CD4-positive, alpha-beta T cell treated with Interleukin-2 at 100 ng/mL for 4 hours (primary cell): ENCODE measurements around the gene CEP95.
A peak's percentile ranks its signal among the peaks of the same experiment; 100 is the strongest.

Experiments
- DNase-seq: peaks from one replicate; pipeline ENCODE4 v3.0.0-alpha.2; 2020; ENCODE audit warnings: low spot score

Gene CEP95

GRCh38 chr17:64515829-64516228 lies 9.1 kb downstream of the CEP95 start:
- no peak for DNase-seq

DNA sequence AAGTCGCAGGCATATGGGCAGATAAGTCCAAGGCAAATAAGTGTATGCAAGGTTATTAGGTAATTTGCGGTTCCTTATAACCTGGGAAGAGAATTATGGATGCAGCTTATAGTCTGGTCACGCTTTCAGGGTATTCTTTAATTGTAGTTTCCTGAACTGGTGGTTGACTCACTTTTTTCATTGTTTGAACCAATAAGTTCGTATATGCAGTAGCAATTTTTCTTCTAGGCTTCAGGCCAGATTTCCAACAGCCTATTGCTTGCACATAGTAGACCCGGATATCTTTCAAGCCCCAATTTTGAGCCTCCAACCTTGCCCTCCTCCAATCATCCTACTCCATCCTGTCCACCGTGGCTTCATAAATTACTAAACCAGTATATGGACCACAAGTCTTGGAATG lies 12.8 kb downstream of the CEP95 start:
- DNase-seq, result no peak

DNA sequence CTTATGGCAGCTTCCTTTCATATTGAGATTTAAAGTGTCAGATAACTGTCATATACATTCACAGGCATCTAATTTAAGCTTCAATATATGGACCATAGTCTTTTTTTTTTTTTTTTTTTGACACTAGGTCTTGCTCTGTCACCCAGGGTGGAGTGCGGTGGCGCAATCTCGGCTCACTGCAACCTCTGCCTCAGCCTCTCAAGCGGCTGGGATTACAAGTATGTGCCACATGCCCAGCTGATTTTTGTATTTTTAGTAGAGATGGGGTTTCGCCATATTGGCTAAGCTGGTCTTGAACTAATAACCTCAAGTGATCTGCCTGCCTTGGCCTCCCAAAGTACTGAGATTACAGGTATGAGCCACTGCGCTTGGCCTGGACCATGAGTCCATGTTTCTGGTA lies 13.6 kb downstream of the CEP95 start:
- no peak for DNase-seq

- DNase-seq, result no peak
These were observed 21.1 kb downstream of the CEP95 start for GRCh38 chr17:64527914-64528313.

DNA sequence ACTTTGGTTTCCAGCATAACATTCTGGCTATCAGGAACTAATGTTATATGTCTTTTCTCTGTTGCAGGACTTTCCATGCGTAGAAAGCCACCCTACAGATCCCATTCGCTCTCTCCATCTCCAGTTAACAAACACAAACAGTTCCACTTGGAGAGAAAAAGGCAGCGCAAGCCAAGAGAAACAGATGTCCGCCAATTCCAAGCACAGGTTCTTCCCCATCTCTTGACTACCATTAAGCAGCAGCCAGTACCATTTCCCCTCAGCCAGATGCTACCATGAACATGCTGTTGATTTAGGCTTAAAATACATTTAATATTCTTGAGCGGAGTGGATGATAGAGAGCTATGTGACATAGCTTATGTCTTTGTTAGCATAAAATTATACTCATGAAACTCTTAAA lies 22.4 kb downstream of the CEP95 start:
- DNase-seq, result no peak

- no peak for DNase-seq
These were observed 25.2 kb downstream of the CEP95 start for GRCh38 chr17:64531955-64532371.

DNA sequence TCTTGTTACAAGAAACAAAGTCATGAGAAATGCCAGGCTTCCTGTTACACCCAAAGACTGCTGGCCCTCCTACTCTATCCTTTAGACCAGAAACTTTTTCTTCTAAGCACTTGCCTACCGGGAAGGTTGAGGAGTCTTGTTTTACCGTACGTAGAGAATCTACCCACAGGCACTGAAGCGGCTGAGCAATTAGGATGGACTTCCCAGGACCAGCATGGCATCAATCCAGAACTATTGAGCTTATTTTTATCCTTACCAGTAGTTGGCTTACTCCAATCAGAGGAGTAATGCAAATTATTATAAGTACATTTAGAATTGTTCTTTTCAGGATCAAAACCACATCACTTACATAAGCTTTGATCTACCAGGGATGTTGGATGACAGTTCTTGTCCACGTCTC lies 25.6 kb downstream of the CEP95 start:
- DNase-seq, result no peak

GRCh38 chr17:64533784-64534183 lies 27.0 kb downstream of the CEP95 start:
- no peak for DNase-seq

DNA sequence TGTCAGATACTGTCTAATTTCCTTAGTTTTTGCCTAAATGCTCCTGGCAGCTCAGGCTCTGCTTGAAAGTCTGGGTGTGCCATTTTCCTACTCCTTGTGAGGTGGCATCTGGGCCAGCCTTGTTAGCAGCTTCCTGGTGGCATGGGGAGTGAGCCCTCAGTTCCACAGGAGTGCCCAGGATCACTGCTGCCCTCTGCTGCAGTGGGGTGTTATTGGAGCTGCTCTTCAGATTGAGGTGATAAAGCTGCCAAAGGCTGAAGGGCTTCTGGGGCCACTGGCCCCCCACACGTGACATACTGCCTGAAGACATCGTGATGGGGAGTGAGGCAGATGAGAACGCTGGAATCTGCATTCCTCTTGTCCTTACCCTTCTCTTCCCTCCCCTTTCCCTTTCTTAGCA lies 27.4 kb downstream of the CEP95 start:
- no peak for DNase-seq

GRCh38 chr17:64535357-64535756 lies 28.6 kb downstream of the CEP95 start:
- no peak for DNase-seq

- no peak for DNase-seq
These were observed 30.1 kb downstream of the CEP95 start for GRCh38 chr17:64536913-64537312.

DNA sequence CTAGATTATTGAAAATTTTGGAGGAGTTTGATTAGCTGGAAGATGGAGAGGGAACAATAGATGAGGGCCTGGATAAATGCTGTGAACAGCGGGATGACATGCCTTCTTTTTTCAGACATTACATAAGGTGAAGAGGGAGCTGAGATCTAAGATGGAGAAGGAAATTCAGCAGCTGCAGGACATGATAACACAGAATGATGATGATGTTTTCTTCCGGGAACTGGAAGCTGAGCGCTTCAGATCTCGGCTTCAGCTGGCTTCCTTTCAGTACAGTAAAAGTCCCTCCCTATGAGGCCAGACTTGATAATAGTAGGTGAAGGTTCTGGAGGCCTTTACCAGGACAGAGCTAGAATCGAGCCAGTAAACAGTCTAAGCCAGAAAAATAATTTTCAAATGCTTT lies 30.7 kb downstream of the CEP95 start:
- no peak for DNase-seq

DNA sequence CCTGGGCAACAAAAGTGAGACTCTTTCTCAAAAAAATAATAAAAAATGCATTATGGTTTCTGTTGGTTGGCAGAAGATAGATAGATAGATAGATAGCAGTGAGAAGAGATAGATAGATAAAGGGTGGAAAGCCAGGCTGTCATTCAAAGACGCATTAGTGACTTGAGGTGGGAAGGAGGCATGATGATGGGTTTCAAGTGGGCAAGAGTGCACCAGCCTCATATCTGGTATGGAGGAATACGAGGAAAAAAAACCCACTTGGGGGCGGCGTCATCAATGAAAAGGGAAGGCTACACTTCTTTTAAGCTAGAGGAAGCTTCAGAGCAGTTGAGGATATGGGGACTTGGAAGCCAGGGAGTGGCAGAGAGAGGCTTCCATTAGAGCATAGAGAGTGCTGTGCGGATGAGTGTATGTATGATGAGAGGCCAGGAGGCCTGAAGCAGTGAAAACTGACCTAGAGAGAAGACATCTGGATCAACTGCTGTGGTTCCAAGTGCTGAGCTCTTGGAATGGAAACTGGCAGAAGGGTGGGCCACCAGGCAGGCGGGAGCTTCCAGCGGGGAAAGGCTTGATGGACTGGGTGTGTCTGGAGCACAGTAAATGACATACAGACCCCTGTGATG lies 31.8 kb downstream of the CEP95 start:
- DNase-seq, result no peak

GRCh38 chr17:64540118-64540776 lies 33.5 kb downstream of the CEP95 start:
- no peak for DNase-seq

GRCh38 chr17:64544742-64545141 lies 38.0 kb downstream of the CEP95 start:
- DNase-seq, result no peak

- DNase-seq, result no peak
These were observed 39.9 kb downstream of the CEP95 start for GRCh38 chr17:64546716-64547115.

GRCh38 chr17:64547319-64547718 lies 40.5 kb downstream of the CEP95 start:
- no peak for DNase-seq

DNA sequence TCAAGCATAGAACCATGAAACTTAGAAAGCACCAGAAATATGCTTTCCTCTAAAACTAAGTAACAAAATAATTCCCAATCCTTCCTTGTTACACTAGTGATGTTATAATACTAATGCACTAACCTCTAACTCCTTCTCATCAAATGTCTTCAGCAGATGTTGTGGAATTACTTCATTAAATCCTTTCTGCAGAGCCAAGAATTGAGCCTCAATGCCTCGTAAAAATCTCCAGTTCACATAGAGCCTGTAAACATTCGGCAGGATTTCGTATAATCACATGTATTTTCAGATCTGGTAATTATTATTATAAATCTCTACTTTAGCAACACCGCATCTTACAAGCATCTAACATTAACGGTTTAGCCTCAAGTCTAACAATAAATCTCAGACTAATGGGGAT lies 44.7 kb downstream of the CEP95 start:
- no peak for DNase-seq

- DNase-seq, result no peak
These were observed 47.4 kb downstream of the CEP95 start for GRCh38 chr17:64554028-64554637.

DNA sequence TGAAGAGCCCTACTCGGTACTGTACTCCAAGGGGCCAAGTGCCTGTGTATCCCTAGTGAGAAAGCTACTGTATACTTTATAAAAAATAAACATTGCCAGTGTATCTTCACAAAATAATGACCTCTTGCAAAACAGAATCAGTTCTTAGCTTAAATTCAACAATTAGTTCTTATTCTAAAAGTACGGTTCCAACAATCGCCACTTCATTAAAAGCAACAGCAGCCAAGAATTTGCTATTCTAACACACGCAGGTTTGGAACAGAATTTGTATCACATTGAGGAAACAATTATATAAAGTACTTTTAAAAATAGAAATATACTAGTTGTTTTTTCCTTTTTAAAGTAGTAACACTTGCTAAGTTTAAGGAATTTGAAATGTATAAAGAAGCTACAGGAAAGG lies 48.5 kb downstream of the CEP95 start:
- DNase-seq, result no peak

DNA sequence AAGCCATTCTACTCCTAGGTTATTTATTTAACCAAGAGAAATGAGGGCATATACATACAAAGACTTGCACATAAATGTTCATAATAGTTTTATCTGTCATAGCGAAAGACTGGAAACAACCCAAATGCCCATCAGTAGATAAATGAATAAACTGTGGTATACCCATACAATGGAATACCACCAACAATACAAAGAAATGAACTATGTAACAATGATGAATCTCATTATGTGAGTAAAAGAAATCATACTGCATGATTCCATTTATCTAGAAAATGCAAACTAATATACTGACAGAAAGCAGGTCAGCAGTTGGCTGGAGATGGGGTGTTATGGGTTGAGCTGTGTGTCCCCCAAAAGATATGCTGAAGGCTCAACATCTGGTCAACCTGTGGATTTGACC lies 57.3 kb downstream of the CEP95 start:
- no peak for DNase-seq

DNA sequence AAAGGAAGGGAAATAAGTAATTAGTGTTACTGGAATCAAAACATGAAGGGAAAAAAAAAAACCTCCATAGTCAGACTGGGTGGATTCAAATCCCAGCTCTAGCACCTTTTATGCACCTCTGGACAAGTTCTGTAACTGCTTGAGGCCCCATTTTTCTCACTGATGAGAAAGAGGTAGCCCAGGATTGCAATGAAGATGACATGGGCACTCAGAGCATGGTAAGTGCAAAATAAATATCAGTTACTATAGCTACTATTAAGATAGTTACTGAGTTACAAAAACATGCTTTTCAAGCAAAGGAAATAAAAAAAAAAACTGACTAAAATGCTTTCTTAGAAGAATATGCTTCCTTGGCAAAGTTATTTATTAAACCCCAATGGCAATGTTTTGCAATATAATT lies 58.8 kb downstream of the CEP95 start:
- DNase-seq, result no peak

DNA sequence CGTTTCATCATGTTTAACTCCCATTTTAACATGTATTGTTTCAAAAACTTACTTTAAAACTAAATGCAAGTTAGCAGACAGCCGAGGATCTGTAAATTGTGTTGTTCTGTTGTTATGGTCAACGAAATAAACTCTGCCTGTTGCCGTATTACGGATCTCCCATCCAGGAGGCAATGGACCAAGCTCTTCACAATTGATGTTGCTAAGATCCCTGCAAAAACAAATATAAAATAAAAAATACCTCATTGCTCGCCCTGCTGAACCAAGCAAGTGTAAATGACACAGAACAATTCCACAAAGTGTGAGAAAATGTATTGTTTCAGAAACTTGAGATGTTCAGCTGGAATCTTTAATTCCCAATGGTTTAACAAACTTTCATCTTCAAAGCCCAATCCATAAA lies 65.0 kb downstream of the CEP95 start:
- DNase-seq, result no peak

- peak; percentile 33 for DNase-seq
These were observed 65.9 kb downstream of the CEP95 start for GRCh38 chr17:64572682-64573154.
